ENCODE measurements around the gene RGPD3. TPM values are rescaled to one million over a fixed set of nuclear protein-coding genes. Genes with fewer than 3 reads are reported as not detected.

Gene RGPD3
- total and polyA plus RNA-seq, 10 of the 15 experiments (the other 5 are each of a cell fraction or from before 2014, with no cell fraction given): 0.03 to 0.44 (median 0.09) TPM

DNA sequence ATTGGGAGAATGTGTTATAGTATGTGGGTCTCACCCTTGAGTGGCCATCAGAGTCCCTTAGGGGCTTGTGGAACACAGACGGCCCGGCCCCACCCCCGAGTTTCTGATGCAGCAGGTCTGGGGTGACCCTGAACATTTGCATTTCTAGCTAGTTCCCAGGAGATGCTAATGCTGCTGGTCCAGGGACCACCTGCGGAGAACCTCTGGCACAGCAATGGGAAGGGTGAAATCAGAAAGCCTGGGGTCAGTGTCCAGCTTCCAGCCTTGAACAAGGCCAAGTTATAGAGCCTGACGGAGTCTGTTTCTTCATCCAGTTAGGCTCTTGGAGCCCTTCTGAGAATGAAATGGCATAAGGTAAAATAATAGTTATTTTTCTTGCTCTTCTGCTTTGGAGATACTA lies 126.5 kb downstream of the RGPD3 start (continued):
- TF ChIP-seq IKZF1 (conservative IDR thresholded peaks at IDR 0.05) (no peak), USF2 (IDR thresholded peaks at IDR 0.05; ENCODE audit: borderline replicate concordance, low read depth, low read length) (no peak), BCL3 (IDR thresholded peaks at IDR 0.05; ENCODE audit: borderline replicate concordance, insufficient read depth, low read depth, low read length, poor library complexity, severe bottlenecking) (no peak), ESRRA (IDR thresholded peaks at IDR 0.05; ENCODE audit: low read length) (no peak)
- TF ChIP-seq, protein P1, sequence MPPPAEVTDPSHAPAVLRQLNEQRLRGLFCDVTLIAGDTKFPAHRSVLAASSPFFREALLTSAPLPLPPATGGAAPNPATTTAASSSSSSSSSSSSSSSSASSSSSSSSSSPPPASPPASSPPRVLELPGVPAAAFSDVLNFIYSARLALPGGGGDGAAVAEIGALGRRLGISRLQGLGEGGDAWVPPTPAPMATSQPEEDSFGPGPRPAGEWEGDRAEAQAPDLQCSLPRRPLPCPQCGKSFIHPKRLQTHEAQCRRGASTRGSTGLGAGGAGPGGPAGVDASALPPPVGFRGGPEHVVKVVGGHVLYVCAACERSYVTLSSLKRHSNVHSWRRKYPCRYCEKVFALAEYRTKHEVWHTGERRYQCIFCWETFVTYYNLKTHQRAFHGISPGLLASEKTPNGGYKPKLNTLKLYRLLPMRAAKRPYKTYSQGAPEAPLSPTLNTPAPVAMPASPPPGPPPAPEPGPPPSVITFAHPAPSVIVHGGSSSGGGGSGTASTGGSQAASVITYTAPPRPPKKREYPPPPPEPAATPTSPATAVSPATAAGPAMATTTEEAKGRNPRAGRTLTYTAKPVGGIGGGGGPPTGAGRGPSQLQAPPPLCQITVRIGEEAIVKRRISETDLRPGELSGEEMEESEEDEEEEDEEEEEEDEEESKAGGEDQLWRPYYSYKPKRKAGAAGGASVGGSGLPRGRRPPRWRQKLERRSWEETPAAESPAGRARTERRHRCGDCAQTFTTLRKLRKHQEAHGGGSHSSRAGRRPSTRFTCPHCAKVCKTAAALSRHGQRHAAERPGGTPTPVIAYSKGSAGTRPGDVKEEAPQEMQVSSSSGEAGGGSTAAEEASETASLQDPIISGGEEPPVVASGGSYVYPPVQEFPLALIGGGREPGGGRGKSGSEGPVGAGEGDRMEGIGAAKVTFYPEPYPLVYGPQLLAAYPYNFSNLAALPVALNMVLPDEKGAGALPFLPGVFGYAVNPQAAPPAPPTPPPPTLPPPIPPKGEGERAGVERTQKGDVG (CRISPR knock-in tag; IDR thresholded peaks at IDR 0.05): no peak

Other genes with a start within 250 kb of the RGPD3 start
- gene CD8B2, start 19.0 kb upstream of the RGPD3 start, total RNA-seq (2014; rRNA removed): not detected in 2 replicates
- not detected in 2 replicates for gene CD8B2, start 19.0 kb upstream of the RGPD3 start, total RNA-seq (2014; rRNA removed; fragmentation: Illumina TruSeq; extraction: Trizol)
- not detected in 2 replicates for gene CD8B2, start 19.0 kb upstream of the RGPD3 start, total RNA-seq (2021)
- gene CD8B2, start 19.0 kb upstream of the RGPD3 start, polyA plus RNA-seq (2011; rRNA removed): 0.07 and 0.08 TPM in 2 replicates
- not detected in 2 replicates for gene CD8B2, start 19.0 kb upstream of the RGPD3 start, polyA plus RNA-seq (2014; fragmentation: Illumina TruSeq; extraction: Trizol)
- gene CD8B2, start 19.0 kb upstream of the RGPD3 start, polyA plus RNA-seq (2014; fragmentation: Nextera tagmentation; extraction: Ambion mirVana): under 1 TPM in 1 of 2 experiments, not detected in 1; 0.05 TPM
- not detected in 2 replicates for gene CD8B2, start 19.0 kb upstream of the RGPD3 start, polyA plus RNA-seq (2014; rRNA removed)
- gene CD8B2, start 19.0 kb upstream of the RGPD3 start, polyA plus RNA-seq (2016; fragmentation: Nextera tagmentation; extraction: Ambion mirVana): not detected